ENCODE data around the gene RSPH4A.
"Not testable (repeated sequence)": the region's sequence is repeated elsewhere in the genome, so short reads cannot be mapped to it uniquely, and the experiment has no call there.

The RSPH4A gene

DNA sequence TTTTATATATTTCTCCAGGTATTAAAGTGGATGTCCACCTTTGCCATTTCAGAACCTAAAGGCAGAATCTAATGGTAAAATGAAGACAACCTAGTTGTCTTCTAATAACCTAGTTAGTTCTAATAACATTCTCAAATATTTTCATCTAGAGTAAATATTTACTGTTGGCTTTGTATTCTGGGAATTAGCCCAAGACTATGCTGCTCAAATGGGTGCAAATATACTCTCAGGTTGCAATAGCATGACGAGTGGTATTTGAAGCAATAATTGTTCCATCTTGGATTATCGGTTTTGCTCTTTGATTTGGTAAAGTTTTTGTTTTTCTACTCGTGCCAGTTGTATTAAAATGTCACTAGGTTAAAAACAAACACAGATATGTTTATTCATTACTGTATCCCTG is 21.0 kb upstream of the RSPH4A start:
- TF ChIP-seq ZFX (IDR thresholded peaks at IDR 0.05) = no peak
- TF ChIP-seq, protein P1, sequence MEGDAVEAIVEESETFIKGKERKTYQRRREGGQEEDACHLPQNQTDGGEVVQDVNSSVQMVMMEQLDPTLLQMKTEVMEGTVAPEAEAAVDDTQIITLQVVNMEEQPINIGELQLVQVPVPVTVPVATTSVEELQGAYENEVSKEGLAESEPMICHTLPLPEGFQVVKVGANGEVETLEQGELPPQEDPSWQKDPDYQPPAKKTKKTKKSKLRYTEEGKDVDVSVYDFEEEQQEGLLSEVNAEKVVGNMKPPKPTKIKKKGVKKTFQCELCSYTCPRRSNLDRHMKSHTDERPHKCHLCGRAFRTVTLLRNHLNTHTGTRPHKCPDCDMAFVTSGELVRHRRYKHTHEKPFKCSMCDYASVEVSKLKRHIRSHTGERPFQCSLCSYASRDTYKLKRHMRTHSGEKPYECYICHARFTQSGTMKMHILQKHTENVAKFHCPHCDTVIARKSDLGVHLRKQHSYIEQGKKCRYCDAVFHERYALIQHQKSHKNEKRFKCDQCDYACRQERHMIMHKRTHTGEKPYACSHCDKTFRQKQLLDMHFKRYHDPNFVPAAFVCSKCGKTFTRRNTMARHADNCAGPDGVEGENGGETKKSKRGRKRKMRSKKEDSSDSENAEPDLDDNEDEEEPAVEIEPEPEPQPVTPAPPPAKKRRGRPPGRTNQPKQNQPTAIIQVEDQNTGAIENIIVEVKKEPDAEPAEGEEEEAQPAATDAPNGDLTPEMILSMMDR (conservative IDR thresholded peaks at IDR 0.05) = no peak
- H3K27ac ChIP-seq = no peak overlapping the region

DNA sequence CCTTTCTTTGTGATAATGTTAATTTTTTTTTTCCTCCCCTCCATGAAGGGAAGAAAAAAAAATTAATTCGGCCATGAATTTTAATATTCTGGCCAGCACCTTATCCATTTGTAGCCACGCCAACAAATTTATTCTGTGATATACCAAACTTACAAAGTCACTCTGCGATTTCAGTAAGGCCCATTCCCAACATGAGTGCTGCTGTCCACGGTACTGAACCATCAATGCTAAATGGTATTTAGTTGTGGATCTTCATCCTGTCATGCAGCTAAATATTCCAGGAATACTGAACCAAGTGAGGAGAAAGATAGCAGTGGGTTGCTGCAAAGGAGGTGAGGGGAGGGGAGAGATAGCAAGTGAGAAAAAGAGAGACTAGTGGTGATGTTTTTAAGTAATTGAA is 19.5 kb upstream of the RSPH4A start:
- no peak overlapping the region for H3K27ac ChIP-seq
- no peak for TF ChIP-seq ZFX (IDR thresholded peaks at IDR 0.05)
- TF ChIP-seq, protein P1 (conservative IDR thresholded peaks at IDR 0.05) = no peak

DNA sequence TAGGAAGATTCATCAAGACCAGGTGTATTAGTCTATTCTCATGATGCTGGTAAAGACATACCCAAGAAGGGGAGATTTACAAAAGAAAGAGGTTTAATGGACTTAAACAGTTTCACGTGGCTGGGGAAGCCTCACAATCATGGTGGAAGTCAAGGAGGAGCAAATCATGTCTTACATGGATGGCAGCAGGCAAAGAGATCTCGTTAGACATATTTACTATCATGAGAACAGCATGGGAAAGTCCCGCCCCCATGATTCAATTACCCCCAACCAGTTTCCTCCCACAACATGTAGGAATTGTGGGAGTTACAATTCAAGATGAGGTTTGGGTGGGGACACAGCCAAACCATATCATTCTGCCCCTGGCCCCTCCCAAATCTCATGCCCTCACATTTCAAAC is 12.4 kb upstream of the RSPH4A start:
- H3K27ac ChIP-seq = not testable (repeated sequence)

DNA sequence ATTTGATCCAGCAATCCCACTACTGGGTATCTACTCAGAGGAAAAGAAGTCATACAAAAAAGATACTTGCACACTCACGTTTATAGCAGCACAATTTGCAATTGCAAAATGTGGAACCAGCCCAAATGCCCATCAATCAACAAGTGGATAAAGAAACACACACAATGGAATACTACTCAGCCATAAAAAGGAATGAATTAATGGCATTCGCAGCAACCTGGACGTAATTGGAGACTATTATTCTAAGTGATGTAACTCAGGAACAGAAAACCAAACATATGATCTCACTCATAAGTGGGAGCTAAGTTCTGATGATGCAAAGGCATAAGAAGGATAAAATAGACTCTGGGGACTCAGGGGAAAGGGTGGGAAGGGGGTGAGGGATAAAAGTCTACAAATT is 11.4 kb upstream of the RSPH4A start:
- H3K27ac ChIP-seq = not testable (repeated sequence)

DNA sequence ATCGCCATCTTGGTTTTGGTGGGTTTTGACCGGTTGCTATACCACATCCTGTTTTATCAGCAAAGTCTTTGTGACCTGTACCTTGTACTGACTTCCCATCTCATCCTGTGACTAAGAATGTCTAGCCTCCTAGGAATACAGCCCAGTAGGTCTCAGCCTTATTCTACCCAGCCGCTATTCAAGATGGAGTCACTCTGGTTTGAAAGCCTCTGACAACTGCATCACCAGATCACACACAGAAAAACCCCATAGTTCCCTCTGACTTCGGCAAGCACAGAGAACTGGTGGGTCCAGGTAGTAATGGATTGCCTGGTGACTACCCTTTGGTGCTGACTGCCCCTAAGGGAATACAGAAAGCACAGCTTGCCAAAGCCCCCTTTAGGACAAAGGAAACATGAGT is 10.3 kb upstream of the RSPH4A start:
- no peak overlapping the region for H3K27ac ChIP-seq
- TF ChIP-seq, protein P1 (conservative IDR thresholded peaks at IDR 0.05) = no peak
- no peak for TF ChIP-seq ZFX (IDR thresholded peaks at IDR 0.05)

DNA sequence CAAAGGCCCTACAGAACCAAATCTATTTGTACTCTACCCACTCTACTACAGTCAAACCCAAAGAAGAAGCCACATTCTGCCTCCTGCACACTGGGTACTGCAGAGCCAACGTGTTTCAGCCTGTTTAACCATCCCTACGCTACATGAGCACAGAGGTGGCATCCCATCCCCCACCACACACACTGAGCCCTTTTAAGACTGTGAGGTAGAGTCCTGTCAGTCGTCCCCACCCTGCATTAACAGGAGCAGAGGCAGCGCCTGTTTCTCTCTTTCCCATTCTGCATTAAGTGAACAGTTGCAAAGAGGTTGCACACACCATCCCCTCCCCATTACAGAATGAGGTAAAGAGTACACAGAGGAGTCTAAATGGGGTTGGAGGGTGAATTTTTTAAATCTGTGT is 5.2 kb upstream of the RSPH4A start:
- no peak for TF ChIP-seq ZFX (IDR thresholded peaks at IDR 0.05)
- TF ChIP-seq, protein P1 (conservative IDR thresholded peaks at IDR 0.05) = no peak

DNA sequence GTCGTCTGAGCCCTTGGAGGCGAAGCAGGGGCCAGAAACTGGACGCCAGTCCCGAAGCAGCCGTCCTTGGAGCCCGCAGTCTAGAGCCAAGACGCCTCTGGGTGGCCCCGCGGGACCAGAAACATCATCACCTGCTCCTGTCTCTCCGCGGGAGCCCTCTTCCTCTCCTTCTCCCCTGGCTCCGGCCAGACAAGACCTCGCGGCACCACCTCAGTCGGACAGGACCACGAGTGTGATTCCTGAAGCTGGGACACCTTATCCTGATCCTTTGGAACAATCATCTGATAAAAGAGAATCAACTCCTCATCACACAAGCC is 416 bp downstream of the RSPH4A start:
- H3K27ac ChIP-seq = no peak overlapping the region
- TF ChIP-seq ZFX (IDR thresholded peaks at IDR 0.05) = no peak
- TF ChIP-seq, protein P1 (conservative IDR thresholded peaks at IDR 0.05) = no peak

More for the DNA sequence above, 5.2 kb upstream of the RSPH4A start:
- H3K27ac ChIP-seq = no peak overlapping the region

DNA sequence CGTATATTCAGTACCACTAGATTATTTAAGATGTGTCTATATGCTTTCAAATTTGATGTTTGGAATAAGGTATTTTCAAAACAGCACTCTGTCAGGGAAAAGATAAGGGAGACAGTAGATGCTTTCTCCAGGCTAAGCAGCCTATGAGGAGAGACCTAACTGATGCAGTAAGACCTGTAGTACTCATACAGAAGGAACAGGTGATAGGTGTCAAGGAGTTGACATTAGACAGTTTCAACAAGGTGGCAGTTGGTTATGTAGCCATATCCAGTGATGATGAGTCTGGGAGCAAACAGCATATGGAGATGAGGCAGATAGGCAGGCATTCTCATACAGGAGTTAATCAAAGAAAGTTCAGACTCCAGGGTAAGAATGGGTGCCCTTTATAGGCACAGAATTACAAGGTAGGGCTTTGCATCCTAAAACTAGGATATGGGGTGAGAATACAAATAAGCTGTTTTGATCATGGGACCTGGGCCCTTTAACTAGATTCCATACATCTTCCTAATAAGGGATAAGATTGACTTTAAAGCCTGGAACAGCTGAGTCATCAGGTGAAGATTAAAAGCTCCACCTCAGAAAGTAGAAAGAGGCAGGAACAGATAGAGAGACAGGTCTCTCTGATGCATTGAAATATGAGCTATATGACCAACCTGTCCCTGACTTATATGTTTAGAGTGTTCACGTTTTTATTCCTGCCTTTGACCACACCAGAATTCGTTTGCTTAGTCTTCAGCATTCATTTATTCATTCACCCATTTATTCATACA is 7.9 kb downstream of the RSPH4A start:
- TF ChIP-seq, protein P1 (conservative IDR thresholded peaks at IDR 0.05) = no peak
- no peak for TF ChIP-seq ZFX (IDR thresholded peaks at IDR 0.05)
- H3K27ac ChIP-seq = no peak overlapping the region

Measured in C4-2B (cell line).